Cerebellar cortex (tissue), 1 donor: Measurements from ENCODE around the gene CACNA1E.

Experiments used
- DNase-seq: peaks from one replicate; pipeline ENCODE4 v3.0.0-alpha.2; 2015; ENCODE audit warnings: low spot score

The CACNA1E gene

DNA sequence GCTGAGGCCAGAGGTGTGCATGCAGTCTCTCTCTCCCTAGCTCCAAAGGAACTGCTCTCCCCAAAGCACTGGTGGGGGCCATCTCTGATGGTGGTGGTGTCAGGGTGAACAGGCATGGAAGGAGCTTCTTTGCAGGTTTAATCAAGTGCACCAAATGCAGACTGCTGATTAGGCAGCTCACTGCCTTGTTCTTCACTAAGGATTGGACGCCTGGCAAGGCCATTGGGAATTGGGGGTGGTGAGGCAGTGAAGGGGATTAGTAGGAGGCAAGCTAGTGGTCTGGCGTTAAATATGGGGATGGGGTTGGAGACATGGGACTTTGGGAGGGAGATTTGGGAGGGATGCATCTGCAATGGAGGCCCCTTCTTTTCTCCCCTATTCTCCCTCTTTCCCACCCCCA, 1.5 kb downstream of the CACNA1E start:
- no peak for DNase-seq

- DNase-seq = peak; percentile 49
Observed at GRCh38 chr1:181485287-181486097, 2.2 kb downstream of the CACNA1E start.

GRCh38 chr1:181486098-181486420, 2.7 kb downstream of the CACNA1E start:
- no peak for DNase-seq

DNA sequence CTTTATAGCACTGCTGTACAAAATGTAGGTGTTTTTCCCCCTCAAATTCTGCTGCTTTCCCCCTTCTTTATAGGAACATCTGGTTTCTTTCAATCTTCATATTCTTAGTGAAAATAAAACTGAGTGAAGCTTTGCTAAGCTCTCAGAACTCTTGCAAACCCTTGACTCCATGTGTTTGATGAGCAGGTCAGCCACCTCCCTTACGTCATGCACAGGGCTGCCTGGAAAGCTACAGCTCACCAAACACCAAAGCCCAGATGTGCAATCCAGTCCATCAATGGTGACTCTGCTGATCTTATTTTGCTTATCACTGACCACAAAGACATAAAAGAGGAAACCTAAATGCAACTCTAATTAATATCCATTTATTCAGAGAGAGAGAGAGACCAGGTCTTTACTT, 5.5 kb downstream of the CACNA1E start:
- no peak for DNase-seq

DNA sequence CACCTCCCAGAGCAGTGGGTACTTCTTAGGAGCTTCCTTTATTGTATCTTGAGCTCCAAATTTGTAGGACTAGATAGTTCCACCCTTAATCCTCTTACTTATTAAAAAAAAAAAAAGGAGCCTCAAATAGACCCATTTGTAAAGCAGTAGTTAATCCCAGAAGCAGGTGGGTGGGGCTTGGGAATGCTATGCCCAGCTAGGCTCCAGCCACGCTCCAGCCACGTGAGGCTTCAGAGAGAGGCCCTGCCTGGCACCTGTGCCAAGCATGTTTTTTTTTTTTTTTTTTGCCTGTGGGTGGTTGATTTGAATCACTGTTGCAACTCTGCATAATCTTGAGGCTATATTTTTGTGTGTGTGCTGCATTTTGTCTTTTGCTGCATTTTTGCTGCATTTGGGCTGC, 7.0 kb downstream of the CACNA1E start:
- DNase-seq = no peak

DNA sequence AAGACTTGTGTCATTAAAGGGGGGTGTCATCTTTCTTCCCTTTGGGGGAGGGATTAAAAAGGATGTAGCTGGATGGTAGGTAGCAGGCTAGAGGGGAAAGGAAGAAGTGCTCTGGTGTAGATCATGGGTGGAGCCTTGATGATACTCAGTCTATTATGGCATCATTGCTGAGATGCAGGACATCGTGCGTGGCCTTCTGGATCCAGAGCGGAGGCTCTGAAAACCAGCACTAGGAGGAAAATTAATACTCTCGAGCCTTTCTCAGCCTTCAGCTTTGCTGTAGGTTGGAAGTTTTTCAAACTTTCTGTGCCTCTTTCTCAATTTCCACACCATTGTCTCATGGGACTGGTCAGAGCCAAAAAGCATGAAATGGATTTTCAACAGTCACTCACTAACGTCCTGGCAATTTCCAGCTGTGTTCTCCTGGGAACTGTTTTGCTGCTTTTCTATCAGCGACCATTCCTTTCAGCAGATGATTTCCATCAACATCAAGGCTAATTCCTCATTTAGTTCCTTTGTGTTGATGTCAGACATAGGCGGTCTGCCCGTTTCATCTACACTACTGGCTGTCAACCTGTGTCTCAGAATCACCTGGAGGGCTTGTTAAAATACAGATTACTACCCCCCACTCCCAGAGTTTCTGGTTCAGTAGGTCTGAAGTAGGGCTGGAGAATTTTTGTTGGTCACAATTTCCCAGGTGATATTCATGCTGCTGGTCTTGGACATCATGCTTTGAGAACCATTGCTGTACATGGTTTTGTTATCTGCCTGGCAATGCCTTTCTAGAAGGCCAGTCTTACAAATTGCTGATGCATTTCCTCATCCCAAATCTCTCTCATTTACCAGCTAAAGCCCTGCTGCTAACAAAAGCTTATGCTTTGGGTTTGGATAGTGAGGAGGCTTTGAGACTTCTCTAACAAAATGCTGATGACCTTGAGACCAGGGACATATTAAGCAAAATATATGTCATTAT, 7.7 kb downstream of the CACNA1E start:
- DNase-seq = no peak

- DNase-seq = no peak
Observed at GRCh38 chr1:181493166-181493565, 9.8 kb downstream of the CACNA1E start.

- no peak for DNase-seq
Observed at GRCh38 chr1:181493885-181494284, 10.6 kb downstream of the CACNA1E start.

DNA sequence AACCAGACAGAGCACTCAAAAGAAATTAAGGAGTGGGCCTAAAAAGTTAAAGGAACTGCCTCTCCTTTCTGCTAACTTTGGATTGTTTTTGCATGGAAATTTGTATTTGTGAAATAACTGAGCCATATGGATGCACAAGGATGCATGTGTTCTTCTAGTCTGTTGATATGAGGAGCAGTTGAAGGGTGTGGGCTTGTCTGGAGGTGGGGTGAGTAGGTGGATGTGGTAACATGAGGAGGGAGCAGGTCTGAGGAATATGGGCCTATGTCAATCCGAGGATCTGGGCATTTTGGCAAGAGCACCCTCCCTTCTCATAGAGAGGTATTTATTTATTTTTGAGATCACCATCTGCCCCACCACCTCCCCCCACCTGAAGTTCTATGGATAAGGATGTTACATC, 13.4 kb downstream of the CACNA1E start:
- DNase-seq = no peak

DNA sequence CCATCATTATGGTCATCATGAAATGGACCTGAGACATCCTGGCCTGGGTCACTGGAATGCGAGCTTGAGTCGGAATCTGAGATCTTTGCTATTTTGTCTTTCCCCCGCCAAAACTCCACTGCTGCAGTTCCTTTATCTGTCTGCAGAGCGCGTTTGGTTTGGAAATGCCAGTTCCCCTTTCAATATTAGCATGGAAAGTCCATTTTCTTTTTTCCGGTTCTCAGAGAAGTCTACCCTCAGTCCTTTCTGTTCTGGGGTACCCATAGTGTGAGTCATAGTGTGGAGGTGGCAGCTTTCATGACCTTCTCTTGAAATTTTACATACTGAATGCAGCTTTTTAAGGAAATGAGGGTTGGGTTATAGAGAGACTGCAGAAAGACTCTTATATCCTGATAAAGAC, 14.6 kb downstream of the CACNA1E start:
- DNase-seq = no peak

GRCh38 chr1:181499825-181500224, 16.5 kb downstream of the CACNA1E start:
- no peak for DNase-seq

- DNase-seq = no peak
Observed at GRCh38 chr1:181500636-181501035, 17.3 kb downstream of the CACNA1E start.

GRCh38 chr1:181501612-181502011, 18.3 kb downstream of the CACNA1E start:
- no peak for DNase-seq

DNA sequence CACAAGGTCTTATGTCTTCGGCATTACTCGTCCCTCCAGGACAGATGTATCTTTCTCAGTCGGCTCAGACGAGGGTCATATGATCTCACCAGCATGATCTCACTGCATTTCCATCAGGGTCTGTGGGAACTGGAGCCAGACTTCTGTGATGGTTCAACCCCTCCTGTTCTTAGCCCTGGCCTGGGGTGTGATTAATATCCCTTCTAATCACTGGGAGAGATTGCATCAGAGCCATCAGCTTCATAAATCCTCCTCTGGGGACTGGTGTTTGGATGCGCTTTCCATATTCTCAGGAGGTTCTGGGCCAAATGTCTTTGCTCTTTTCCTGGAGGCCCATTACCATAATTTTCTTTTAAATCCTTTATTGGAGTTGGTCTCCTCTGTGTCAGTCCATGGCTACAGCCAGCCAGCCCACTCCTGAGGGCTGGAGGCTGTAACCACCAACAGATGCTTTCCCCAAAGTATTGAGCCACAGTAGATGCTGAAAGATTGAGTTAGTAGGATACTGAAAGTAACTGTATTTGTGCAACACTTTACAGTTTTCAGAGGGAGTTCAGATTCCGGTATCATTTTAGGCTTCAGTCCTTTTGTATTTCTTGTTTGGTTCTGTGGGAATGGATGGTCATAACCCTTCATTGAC, 20.0 kb downstream of the CACNA1E start:
- DNase-seq = no peak

DNA sequence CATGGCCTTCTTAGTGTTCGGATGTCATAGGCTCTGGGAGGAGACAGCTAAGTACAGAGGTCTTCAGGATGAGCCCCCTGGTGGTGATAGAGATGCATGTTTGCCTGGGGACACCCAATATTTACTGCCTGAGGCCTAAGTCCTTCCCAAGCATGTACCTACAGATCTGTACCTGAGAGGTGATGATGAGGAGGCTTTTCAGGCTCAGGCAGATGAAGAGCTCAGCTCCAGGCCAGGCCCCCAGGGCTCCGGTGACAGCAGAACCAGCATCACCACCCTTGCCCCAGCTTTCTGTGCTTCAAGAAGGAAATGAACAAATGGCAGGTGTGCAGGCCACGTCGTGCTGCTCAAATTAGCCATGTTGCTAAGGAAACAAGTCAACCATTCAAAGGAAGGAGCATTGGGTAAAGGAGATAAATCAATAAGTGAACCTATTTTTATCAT, 21.1 kb downstream of the CACNA1E start:
- DNase-seq = peak; percentile 54

DNA sequence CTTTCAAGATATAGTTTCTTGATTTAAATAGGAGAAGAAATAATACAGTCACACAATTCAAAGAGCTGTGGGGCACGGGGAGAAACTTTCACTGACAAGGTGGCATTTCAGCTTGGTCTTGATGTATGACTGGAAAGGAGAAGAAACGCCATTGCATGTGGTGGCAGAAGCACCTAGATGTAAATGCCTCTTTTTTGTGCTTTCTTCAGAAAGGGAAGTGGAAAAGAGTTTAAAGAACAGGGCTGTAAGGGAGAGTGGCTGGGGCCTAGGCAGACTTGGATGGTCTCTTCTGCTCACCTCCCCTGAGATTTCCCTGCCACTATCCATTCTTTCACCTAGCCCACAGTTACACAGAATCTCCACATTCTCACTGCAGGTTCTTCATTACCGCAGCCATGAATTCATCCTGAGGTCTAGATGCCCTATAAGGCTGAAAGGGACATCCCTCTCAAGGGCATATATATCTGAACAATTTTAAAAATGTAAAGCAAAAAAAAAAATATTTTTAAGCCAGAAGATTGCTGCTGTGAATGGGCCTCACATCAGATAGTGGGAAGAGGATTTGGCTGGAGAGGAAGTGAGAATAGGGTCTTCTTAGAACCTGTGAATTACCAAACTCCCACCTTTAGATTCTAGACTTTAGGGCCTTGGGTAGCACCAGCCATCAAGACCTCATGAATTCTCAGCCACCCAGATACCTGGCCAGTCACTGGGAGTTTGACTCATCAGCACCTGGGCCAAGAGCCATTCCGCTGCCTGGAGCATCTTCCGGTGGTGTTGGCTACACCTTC, 23.4 kb downstream of the CACNA1E start:
- no peak for DNase-seq

DNA sequence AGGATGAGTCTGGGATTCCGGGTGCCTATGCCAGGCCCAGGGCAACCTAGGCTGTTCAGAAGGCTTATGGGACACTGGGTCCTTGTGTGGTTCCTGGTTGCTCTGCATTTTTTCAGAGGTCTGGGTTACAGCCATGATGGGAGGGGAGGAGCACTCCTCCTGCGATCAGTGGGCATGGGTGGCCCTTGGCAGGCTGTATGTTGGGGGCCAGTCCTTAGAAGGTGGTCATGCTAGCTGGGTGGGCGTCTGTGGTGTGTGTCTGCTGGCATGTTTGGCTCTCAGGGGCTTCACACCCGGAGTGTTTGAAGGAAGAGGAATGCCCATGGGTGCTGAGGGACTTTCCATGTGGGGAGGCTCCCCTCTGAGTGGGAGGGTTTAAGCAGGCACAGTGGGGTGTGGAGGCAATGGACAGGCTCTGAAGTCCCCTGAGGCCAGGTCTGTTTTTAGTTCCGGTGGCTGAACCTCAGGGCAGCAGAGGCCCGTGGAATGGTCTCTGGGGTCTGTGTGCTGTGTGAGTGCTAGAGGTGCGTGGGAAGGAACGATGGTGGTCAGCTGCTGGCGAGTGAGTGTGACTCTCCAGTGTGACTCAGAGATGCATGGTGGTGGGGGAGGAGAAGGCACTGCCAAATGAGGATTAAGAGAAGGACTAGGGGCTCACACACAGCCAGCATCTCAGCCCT, 25.3 kb downstream of the CACNA1E start:
- DNase-seq = no peak

DNA sequence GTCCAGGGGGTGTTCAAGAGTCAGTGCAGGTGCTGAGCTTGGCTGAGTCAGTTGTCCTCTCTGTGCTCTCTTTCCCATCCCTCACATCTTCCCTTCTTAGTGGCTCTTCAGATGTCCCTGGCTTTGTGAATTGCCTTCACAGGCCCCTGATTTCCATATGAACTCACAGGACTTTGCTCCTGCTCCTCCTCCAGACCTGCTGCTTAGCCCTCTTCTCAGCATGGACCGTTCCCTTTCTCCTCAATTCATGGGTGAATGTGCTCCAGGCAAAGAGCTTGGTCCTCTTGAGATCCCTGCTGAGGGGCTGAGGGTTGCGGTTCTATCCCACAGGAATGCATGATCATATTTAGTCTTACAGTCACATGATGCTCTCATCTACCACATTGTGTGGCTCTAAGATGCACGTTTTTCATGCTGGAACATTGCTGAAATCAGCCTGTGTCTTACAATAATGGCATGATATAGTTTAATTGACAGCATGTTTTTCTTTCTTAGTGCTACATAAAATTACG, 30.5 kb downstream of the CACNA1E start:
- no peak for DNase-seq

- no peak for DNase-seq
Observed at GRCh38 chr1:181514298-181515290, 31.3 kb downstream of the CACNA1E start.

DNA sequence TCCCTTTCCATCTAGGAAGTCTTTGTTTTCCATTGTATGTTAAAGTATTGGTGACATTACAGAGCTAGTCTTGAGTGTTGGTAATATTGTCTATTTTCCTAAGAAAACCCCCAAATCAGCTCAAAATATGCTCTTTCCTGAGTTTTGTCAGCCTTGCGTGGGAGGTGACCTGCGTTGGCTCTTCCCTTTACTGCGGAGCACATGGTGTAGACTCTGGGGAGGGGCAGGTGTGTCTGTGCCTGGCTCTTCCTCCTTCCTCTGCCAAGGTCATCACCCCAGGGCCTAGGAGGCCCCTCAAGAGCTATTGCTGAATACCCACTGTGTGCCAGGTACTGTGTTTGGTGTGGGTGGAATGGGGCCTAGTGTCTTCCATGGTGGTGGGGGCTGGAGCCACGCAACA, 33.4 kb downstream of the CACNA1E start:
- DNase-seq = no peak
